Parathyroid adenoma (tissue), 2 donors: ENCODE measurements around the gene PTEN.

Source experiments
- H2AFZ ChIP-seq: fragments of 300-600 bp; sonication (generic); one replicate; pipeline ENCODE4 v1.7.0; 2017; ENCODE audit warnings: antibody characterized with exemption, mild to moderate bottlenecking
- H3K27ac ChIP-seq: fragments of 300-600 bp; sonication (generic); one replicate; pipeline ENCODE4 v1.7.0; 2017
- H3K27me3 ChIP-seq: fragments of 300-600 bp; sonication (generic); one replicate; pipeline ENCODE4 v1.7.0; 2017; ENCODE audit warnings: low read length; ENCODE audit not compliant: control insufficient read depth, insufficient read depth
- H3K36me3 ChIP-seq: fragments of 300-600 bp; sonication (generic); one replicate; pipeline ENCODE4 v1.7.0; 2017; ENCODE audit warnings: low read length; ENCODE audit not compliant: control insufficient read depth, insufficient read depth
- H3K4me1 ChIP-seq: fragments of 300-600 bp; sonication (generic); one replicate; pipeline ENCODE4 v1.7.0; 2017; ENCODE audit warnings: control low read depth
- H3K4me2 ChIP-seq: fragments of 300-600 bp; sonication (generic); one replicate; pipeline ENCODE4 v1.7.0; 2017; ENCODE audit warnings: low read length
- H3K4me3 ChIP-seq: fragments of 300-600 bp; sonication (generic); one replicate; pipeline ENCODE4 v1.7.0; 2017; ENCODE audit warnings: low read depth, low read length
- H3K79me2 ChIP-seq: fragments of 300-600 bp; sonication (generic); one replicate; pipeline ENCODE4 v1.7.0; 2017; ENCODE audit warnings: control low read depth
- H3K9ac ChIP-seq: fragments of 300-600 bp; sonication (generic); one replicate; pipeline ENCODE4 v1.7.0; 2017; ENCODE audit warnings: mild to moderate bottlenecking
- H3K9me3 ChIP-seq: fragments of 300-600 bp; sonication (generic); one replicate; pipeline ENCODE4 v1.7.0; 2017; ENCODE audit warnings: low read length; ENCODE audit not compliant: control insufficient read depth
- TF ChIP-seq, protein P1 (sequence below): fragments of 300-600 bp; sonication (generic); IDR thresholded peaks from one replicate; pipeline ENCODE4 v1.7.0; 2017; ENCODE audit warnings: antibody characterized with exemption, mild to moderate bottlenecking
- donor health status: primary hyperparathyroidism.

The PTEN gene

DNA sequence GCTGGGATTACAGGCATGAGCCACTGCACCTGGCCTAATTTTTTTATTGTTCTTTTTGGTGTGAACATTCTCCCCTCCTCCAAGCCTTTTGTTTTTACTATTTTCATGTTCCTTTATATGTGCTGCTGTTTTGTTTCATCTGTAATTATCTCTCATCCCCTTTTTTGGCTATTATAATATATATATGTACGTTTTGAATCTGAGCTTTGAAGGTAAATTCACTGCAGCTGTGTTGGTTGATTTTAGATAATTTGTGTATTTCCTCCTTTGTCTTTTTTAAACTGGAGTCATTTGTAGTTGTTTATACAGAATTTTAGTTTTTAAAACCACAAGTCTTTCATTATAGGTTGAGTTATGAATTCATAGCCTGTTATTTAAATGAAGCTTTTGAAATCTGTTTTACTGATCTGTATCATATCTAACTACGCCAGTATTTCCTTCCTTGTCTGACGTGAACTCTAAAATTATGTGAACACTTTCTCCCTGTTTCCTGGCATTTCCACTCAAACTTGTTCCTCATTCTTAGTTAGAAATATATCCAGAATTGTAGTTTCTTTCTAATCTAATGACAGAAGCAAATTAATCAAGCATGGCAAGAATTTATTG lies 54.9 kb downstream of the PTEN start:
- Histone ChIP-seq H3K36me3 (no peaks in the 10 kb centered on the region), H3K9me3 (peaks cover 3% of the 10 kb centered on the region), H3K9ac (no peak overlapping the region), H3K4me1 (no peaks in the 10 kb centered on the region), H3K4me3 (no peak overlapping the region), H3K4me2 (no peak overlapping the region), H3K79me2 (peaks cover 43% of the 10 kb centered on the region), H3K27ac (no peak overlapping the region), H3K27me3 (no peaks in the 10 kb centered on the region), H2AFZ (no peak overlapping the region)
- TF ChIP-seq, protein P1, sequence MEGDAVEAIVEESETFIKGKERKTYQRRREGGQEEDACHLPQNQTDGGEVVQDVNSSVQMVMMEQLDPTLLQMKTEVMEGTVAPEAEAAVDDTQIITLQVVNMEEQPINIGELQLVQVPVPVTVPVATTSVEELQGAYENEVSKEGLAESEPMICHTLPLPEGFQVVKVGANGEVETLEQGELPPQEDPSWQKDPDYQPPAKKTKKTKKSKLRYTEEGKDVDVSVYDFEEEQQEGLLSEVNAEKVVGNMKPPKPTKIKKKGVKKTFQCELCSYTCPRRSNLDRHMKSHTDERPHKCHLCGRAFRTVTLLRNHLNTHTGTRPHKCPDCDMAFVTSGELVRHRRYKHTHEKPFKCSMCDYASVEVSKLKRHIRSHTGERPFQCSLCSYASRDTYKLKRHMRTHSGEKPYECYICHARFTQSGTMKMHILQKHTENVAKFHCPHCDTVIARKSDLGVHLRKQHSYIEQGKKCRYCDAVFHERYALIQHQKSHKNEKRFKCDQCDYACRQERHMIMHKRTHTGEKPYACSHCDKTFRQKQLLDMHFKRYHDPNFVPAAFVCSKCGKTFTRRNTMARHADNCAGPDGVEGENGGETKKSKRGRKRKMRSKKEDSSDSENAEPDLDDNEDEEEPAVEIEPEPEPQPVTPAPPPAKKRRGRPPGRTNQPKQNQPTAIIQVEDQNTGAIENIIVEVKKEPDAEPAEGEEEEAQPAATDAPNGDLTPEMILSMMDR: no peak

DNA sequence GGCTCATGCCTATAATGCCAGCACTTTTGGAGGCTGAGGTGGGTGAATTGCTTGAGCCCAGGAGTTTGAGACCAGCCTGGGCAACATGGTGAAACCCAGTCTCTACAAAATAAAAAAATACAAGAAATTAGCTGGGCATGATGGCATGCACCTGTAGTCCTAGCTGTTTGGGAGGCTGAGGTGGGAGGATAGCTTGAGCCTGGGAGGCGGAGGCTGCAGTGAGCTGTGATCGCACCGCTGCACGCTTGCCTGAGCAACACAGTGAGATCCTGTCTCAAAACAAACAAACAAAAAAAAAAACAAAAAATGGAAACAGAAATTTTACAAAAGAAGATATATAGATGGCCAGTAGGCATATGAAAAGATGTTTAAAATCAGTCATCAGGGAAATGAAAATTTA lies 57.1 kb downstream of the PTEN start:
- Histone ChIP-seq H3K4me3 (no peak overlapping the region), H3K4me1 (no peaks in the 10 kb centered on the region), H3K27ac (no peak overlapping the region), H3K9ac (no peak overlapping the region), H3K27me3 (no peaks in the 10 kb centered on the region), H3K4me2 (no peak overlapping the region), H3K36me3 (no peaks in the 10 kb centered on the region), H3K79me2 (peaks cover 35% of the 10 kb centered on the region), H2AFZ (no peak overlapping the region), H3K9me3 (no peaks in the 10 kb centered on the region)
- TF ChIP-seq, protein P1: no peak

DNA sequence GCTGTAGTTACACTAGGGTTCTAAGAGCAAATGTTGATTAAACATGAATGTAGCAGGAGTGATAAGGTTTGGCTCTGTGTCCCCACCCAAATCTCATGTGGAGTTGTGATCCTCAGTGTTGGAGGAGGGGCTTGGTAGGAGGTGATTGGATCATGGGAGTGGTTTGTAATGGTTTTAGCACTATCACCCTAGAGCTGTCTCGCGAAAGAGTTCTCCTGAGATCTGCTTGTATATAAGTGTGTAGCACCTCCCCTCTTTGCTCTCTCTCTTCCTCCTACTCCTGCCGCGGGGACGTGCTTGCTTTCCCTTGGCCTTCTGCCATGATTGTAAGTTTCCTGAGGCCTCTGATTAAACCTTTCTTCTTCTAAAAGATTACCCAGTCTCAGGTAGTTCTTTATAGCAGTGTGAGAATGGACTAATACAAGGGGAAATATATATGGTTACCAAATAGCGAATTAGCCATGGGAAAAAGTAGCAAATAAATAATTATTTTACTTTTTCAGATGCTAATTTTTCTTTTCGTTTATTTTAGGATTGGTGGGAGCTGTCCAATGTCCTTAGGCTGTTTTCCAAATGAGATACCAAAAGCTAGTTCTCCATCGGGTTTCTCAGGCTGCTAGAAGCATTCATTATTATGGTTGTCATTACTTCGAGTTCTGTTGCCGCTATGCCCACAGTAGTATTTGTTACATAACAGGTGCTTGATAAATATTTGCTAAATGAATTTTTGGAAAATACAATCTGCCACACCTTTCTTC lies 58.7 kb downstream of the PTEN start:
- H3K27ac ChIP-seq: no peak overlapping the region
- peaks cover 32% of the 10 kb centered on the region for H3K79me2 ChIP-seq
- TF ChIP-seq, protein P1: no peak
- H2AFZ ChIP-seq: no peak overlapping the region
- H3K36me3 ChIP-seq: no peaks in the 10 kb centered on the region
- no peaks in the 10 kb centered on the region for H3K4me1 ChIP-seq
- H3K4me3 ChIP-seq: no peak overlapping the region
- no peak overlapping the region for H3K9ac ChIP-seq
- H3K27me3 ChIP-seq: no peaks in the 10 kb centered on the region
- no peaks in the 10 kb centered on the region for H3K9me3 ChIP-seq
- no peak overlapping the region for H3K4me2 ChIP-seq

DNA sequence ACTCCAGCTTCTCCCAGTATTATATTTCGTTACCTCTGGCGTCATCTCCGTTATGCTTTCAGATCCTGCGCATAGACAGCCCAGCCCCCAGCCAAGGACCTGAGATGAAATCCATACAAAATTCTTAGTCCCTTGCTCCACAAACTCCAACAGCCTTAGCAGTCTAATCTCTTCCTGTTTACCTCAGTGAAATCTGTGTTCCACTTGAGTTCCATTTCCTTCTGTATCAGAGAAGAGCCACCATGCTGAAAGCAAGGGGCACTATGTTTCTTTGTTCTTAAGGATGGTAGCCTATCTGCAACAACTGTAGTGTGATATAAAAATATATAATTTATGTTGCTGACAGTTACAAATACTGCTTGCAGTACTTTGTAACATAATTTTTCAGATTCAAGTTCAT lies 59.8 kb downstream of the PTEN start:
- Histone ChIP-seq H3K4me3 (no peak overlapping the region), H2AFZ (no peak overlapping the region), H3K79me2 (peaks cover 29% of the 10 kb centered on the region), H3K27me3 (no peaks in the 10 kb centered on the region), H3K36me3 (no peaks in the 10 kb centered on the region), H3K9ac (no peak overlapping the region), H3K4me2 (no peak overlapping the region), H3K4me1 (no peaks in the 10 kb centered on the region), H3K9me3 (no peaks in the 10 kb centered on the region), H3K27ac (no peak overlapping the region)
- TF ChIP-seq, protein P1: no peak

DNA sequence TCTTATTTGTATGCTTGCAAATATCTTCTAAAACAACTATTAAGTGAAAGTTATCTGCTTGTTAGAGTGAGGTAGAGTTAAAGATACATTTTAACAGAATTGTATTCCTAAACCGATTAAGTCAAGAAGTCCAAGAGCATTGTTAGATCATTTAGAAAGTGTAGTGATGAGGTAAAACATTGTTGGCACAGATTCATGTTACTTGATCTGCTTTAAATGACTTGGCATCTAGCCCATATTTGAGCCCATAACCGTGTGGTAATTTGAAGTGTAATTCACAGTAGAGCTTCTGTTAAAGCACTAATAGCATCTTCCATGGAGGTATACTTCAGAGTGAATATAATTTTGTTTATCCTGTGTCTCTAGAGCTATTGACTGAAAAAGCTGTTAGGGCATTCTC lies 62.1 kb downstream of the PTEN start:
- Histone ChIP-seq H2AFZ (no peak overlapping the region), H3K9ac (no peak overlapping the region), H3K4me2 (no peak overlapping the region), H3K9me3 (no peaks in the 10 kb centered on the region), H3K27ac (no peak overlapping the region), H3K79me2 (peaks cover 26% of the 10 kb centered on the region), H3K36me3 (no peaks in the 10 kb centered on the region), H3K27me3 (no peaks in the 10 kb centered on the region), H3K4me3 (no peak overlapping the region), H3K4me1 (peaks cover 5% of the 10 kb centered on the region)
- TF ChIP-seq, protein P1: no peak
